NB4 (cell line): Measurements from ENCODE around the gene DPP7.
"Not testable (repeated sequence)": the region's sequence is repeated elsewhere in the genome, so short reads cannot be mapped to it uniquely, and the experiment has no call there.

Experiments used
- POLR2A ChIP-seq: IDR thresholded peaks from 2 replicates; pipeline ENCODE4 v1.6.1; 2011; ENCODE audit warnings: mild to moderate bottlenecking; ENCODE audit not compliant: insufficient read length; ENCODE audit errors: extremely low read depth
- TF ChIP-seq, protein P1 (sequence below): IDR thresholded peaks from one replicate; pipeline ENCODE4 v1.5.1; 2012; ENCODE audit warnings: low read depth, low read length
- TF ChIP-seq, protein P2 (sequence below): IDR thresholded peaks from 2 replicates; pipeline ENCODE4 v1.6.1; 2011; ENCODE audit warnings: low read depth, low read length

DNA sequence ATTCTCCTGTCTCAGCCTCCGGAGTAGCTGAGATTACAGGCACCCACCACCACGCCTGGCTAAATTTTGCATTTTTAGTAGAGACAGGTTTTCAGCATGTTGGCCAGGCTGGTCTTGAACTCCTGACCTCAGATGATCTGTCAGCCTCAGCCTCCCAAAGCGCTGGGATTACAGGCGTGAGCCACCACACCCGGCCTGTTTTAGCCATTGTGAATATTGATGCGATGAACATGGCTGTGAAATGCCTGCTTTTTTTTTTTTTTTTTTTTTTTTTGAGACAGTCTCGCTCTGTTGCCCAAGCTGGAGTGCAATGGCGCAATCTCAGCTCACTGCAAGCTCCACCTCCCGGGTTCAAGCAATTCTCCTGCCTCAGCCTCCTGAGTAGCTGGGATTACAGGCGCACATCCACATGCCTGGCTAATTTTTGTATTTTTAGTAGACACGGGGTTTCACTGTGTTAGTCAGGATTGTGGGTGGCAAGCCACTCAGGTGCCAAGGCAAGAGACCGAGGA is 3.6 kb upstream of the DPP7 start:
- not testable (repeated sequence) for TF ChIP-seq POLR2A
- TF ChIP-seq, protein P1, sequence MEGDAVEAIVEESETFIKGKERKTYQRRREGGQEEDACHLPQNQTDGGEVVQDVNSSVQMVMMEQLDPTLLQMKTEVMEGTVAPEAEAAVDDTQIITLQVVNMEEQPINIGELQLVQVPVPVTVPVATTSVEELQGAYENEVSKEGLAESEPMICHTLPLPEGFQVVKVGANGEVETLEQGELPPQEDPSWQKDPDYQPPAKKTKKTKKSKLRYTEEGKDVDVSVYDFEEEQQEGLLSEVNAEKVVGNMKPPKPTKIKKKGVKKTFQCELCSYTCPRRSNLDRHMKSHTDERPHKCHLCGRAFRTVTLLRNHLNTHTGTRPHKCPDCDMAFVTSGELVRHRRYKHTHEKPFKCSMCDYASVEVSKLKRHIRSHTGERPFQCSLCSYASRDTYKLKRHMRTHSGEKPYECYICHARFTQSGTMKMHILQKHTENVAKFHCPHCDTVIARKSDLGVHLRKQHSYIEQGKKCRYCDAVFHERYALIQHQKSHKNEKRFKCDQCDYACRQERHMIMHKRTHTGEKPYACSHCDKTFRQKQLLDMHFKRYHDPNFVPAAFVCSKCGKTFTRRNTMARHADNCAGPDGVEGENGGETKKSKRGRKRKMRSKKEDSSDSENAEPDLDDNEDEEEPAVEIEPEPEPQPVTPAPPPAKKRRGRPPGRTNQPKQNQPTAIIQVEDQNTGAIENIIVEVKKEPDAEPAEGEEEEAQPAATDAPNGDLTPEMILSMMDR = not testable (repeated sequence)
- TF ChIP-seq, protein P2, sequence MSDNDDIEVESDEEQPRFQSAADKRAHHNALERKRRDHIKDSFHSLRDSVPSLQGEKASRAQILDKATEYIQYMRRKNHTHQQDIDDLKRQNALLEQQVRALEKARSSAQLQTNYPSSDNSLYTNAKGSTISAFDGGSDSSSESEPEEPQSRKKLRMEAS = not testable (repeated sequence)
